ENCODE data around the gene FBN1.

GRCh38 chr15:48574187-48574586 lies 71.3 kb downstream of the FBN1 start:
- TF ChIP-seq CTCF (IDR thresholded peaks at IDR 0.05) (no peak), POLR2AphosphoS5 (IDR thresholded peaks at IDR 0.05) (no peak), POLR2A (IDR thresholded peaks at IDR 0.05) (no peak)
